H9 (cell line): Measurements from ENCODE around the gene ZNF618. TPM values are rescaled to one million over a fixed set of nuclear protein-coding genes. Genes with fewer than 3 reads are reported as not detected.

Experiments
- DNase-seq: peaks from one replicate; pipeline ENCODE4 v3.0.0-alpha.2; 2017
- H2AFZ ChIP-seq: one replicate; pipeline ENCODE4 v1.6.1; 2013; ENCODE audit warnings: mild to moderate bottlenecking, low read length, control low read depth, moderate library complexity
- H2AK5ac ChIP-seq: 2 replicates; pipeline ENCODE4 v1.6.1; 2013; ENCODE audit warnings: low read length, control low read depth, mixed read lengths; ENCODE audit not compliant: insufficient read length
- H2BK120ac ChIP-seq: one replicate; pipeline ENCODE4 v1.6.1; 2013; ENCODE audit warnings: low read depth, mild to moderate bottlenecking, low read length, control low read depth, inconsistent platforms; ENCODE audit not compliant: poor library complexity, severe bottlenecking
- H2BK12ac ChIP-seq: 2 replicates; pipeline ENCODE4 v1.6.1; 2013; ENCODE audit warnings: low read length, control low read depth, mixed read lengths, low read depth; ENCODE audit not compliant: insufficient read length
- H2BK15ac ChIP-seq: 2 replicates; pipeline ENCODE4 v1.6.1; 2013; ENCODE audit warnings: low read depth, low read length, control low read depth
- H2BK20ac ChIP-seq: one replicate; pipeline ENCODE4 v1.6.1; 2013; ENCODE audit warnings: low read depth, mild to moderate bottlenecking, low read length, control low read depth, inconsistent platforms; ENCODE audit not compliant: poor library complexity, severe bottlenecking
- H2BK5ac ChIP-seq: 2 replicates; pipeline ENCODE4 v1.6.1; 2013; ENCODE audit warnings: low read length, control low read depth, mixed read lengths; ENCODE audit not compliant: insufficient read length
- H3K14ac ChIP-seq: 2 replicates; pipeline ENCODE4 v1.6.1; 2013; ENCODE audit warnings: low read length, control low read depth; ENCODE audit not compliant: insufficient read depth
- H3K18ac ChIP-seq: 2 replicates; pipeline ENCODE4 v1.6.1; 2013; ENCODE audit warnings: low read depth, mild to moderate bottlenecking, mixed read lengths, low read length, control low read depth; ENCODE audit not compliant: insufficient read length
- H3K23ac ChIP-seq: 2 replicates; pipeline ENCODE4 v1.6.1; 2013; ENCODE audit warnings: low read length, control low read depth, mixed read lengths, low read depth; ENCODE audit not compliant: insufficient read length
- H3K23me2 ChIP-seq: 2 replicates; pipeline ENCODE4 v1.6.1; 2013; ENCODE audit warnings: low read depth, mild to moderate bottlenecking, mixed read lengths, low read length, control low read depth; ENCODE audit not compliant: insufficient read length, poor library complexity, severe bottlenecking
- H3K27ac ChIP-seq: 2 replicates; pipeline ENCODE4 v1.5.1; 2013; ENCODE audit warnings: low read length, control low read depth, mixed read lengths, low read depth; ENCODE audit not compliant: insufficient read length
- H3K27me3 ChIP-seq: 2 replicates; pipeline ENCODE4 v1.6.1; 2013; ENCODE audit warnings: low read length, control low read depth, inconsistent platforms; ENCODE audit not compliant: insufficient read depth
- H3K4ac ChIP-seq: 2 replicates; pipeline ENCODE4 v1.6.1; 2013; ENCODE audit warnings: low read depth, mild to moderate bottlenecking, control low read depth, inconsistent platforms, low read length, moderate library complexity
- H3K4me1 ChIP-seq: 2 replicates; pipeline ENCODE4 v1.6.1; 2013; ENCODE audit warnings: low read length, control low read depth, inconsistent platforms; ENCODE audit not compliant: insufficient read depth
- H3K4me2 ChIP-seq: 2 replicates; pipeline ENCODE4 v1.6.1; 2013; ENCODE audit warnings: low read length, control low read depth, mixed read lengths; ENCODE audit not compliant: insufficient read length, insufficient read depth
- H3K56ac ChIP-seq: 2 replicates; pipeline ENCODE4 v1.6.1; 2013; ENCODE audit warnings: low read depth, mild to moderate bottlenecking, mixed read lengths, low read length, control low read depth; ENCODE audit not compliant: insufficient read length
- H3K79me1 ChIP-seq: 2 replicates; pipeline ENCODE4 v1.6.1; 2013; ENCODE audit warnings: low read depth, mild to moderate bottlenecking, moderate library complexity, low read length, control low read depth, inconsistent platforms; ENCODE audit not compliant: insufficient read depth, poor library complexity, severe bottlenecking
- H3K79me2 ChIP-seq: 2 replicates; pipeline ENCODE4 v1.6.1; 2013; ENCODE audit warnings: low read length, control low read depth, inconsistent platforms; ENCODE audit not compliant: insufficient read depth
- H3K9ac ChIP-seq: 2 replicates; pipeline ENCODE4 v1.6.1; 2013; ENCODE audit warnings: low read length, control low read depth, mixed read lengths; ENCODE audit not compliant: insufficient read length; ENCODE audit errors: extremely low read depth
- H3K9me3 ChIP-seq: one replicate; pipeline ENCODE4 v1.6.1; 2013; ENCODE audit warnings: low read depth, low read length, inconsistent platforms; ENCODE audit not compliant: control insufficient read depth
- H3T11ph ChIP-seq: one replicate; pipeline ENCODE4 v1.6.1; 2013; ENCODE audit warnings: mild to moderate bottlenecking, low read length, control low read depth, inconsistent platforms
- H4K20me1 ChIP-seq: one replicate; pipeline ENCODE4 v1.6.1; 2013; ENCODE audit not compliant: control insufficient read depth, insufficient read length, insufficient read depth
- H4K5ac ChIP-seq: 2 replicates; pipeline ENCODE4 v1.6.1; 2013; ENCODE audit warnings: low read depth, mild to moderate bottlenecking, mixed read lengths, low read length, control low read depth; ENCODE audit not compliant: insufficient read length
- H4K8ac ChIP-seq: replicated peaks from 2 replicates; pipeline ENCODE4 v1.6.1; 2013; ENCODE audit warnings: low read length, control low read depth, mixed read lengths, low read depth; ENCODE audit not compliant: insufficient read length
- H4K91ac ChIP-seq: 2 replicates; pipeline ENCODE4 v1.6.1; 2013; ENCODE audit warnings: low read depth, mild to moderate bottlenecking, moderate library complexity, mixed read lengths, low read length, control low read depth; ENCODE audit not compliant: insufficient read length
- H3K27ac Mint-ChIP-seq, 3 experiments: 2 replicates in 2 of 3; 3 replicates in 1 of 3; pipeline ENCODE4 v1.8.0; 2020 to 2021; ENCODE audit warnings: mixed read lengths in 3 of 3, mild to moderate bottlenecking in 1 of 3, moderate library complexity in 1 of 3
- H3K27me3 Mint-ChIP-seq: 2 replicates; pipeline ENCODE4 v1.8.0; 2021; ENCODE audit warnings: low read depth, mild to moderate bottlenecking, moderate library complexity, mixed read lengths
- H3K36me3 Mint-ChIP-seq, 3 experiments: 2 replicates in 2 of 3; 3 replicates in 1 of 3; pipeline ENCODE4 v1.8.0; 2020 to 2021; ENCODE audit warnings: low read depth in 3 of 3, mixed read lengths in 3 of 3; ENCODE audit not compliant: insufficient read depth in 1 of 3
- H3K4me1 Mint-ChIP-seq, 2 experiments: 2 replicates each; pipeline ENCODE4 v1.8.0; 2020; ENCODE audit warnings: mixed read lengths in 2 of 2
- H3K4me3 Mint-ChIP-seq, 2 experiments: 2 replicates in 1 of 2; 3 replicates in 1 of 2; pipeline ENCODE4 v1.8.0; 2020 to 2021; ENCODE audit warnings: mild to moderate bottlenecking in 2 of 2, mixed read lengths in 2 of 2, moderate library complexity in 1 of 2
- H3K9me3 Mint-ChIP-seq, 2 experiments: 2 replicates in 1 of 2; 3 replicates in 1 of 2; pipeline ENCODE4 v1.8.0; 2020; ENCODE audit warnings: mild to moderate bottlenecking in 2 of 2, mixed read lengths in 2 of 2, moderate library complexity in 1 of 2
- CTCF ChIP-seq: fragments of 200-600 bp; sonication (generic); conservative IDR thresholded peaks from 3 replicates; pipeline ENCODE4 v1.8.0; 2021; ENCODE audit warnings: antibody characterized with exemption, mild to moderate bottlenecking
- WGBS: extraction: QIAGEN DNeasy Blood & Tissue Kit; methylation state at CpG from one replicate; pipeline ENCODE4 v1.1.7; 2013; ENCODE audit warnings: missing lambda C conversion rate, low lambda C conversion rate, mixed read lengths; ENCODE audit not compliant: insufficient read length; ENCODE audit errors: extremely low coverage; 5-methylcytosine and 5-hydroxymethylcytosine counted together
- total RNA-seq: library from RNA; stranded (reverse); gene quantifications from 2 replicates; pipeline ENCODE4 v1.2.1, GENCODE V29; 2021

Gene ZNF618
- total RNA-seq, 1 experiment from 2014 or later: 13.6 TPM

GRCh38 chr9:113890704-113891103 is 14.6 kb downstream of the ZNF618 start:
- no peak overlapping the region for H2BK20ac ChIP-seq
- no peak overlapping the region for H3K9ac ChIP-seq
- H4K5ac ChIP-seq: no peak overlapping the region
- WGBS: no CpG with 5 or more reads among the region's 2 CpGs
- H3K27me3 ChIP-seq: no peaks in the 10 kb centered on the region
- no peak overlapping the region for H2BK12ac ChIP-seq
- DNase-seq: no peak
- H3K79me1 ChIP-seq: peaks cover 14% of the 10 kb centered on the region
- no peaks in the 10 kb centered on the region for H3K9me3 ChIP-seq
- H3K4me2 ChIP-seq: no peak overlapping the region
- H2BK15ac ChIP-seq: no peak overlapping the region
- H2AK5ac ChIP-seq: no peak overlapping the region
- TF ChIP-seq CTCF: no peak
- no peak overlapping the region for H3K56ac ChIP-seq
- H3K18ac ChIP-seq: no peak overlapping the region
- H3K14ac ChIP-seq: no peak overlapping the region
- H3K36me3 Mint-ChIP-seq: peaks cover 19 to 25% (median 22%) of the 10 kb centered on the region in 3 experiments
- no peaks in the 10 kb centered on the region for H3K27me3 Mint-ChIP-seq
- no peak overlapping the region for H2BK120ac ChIP-seq
- H2BK5ac ChIP-seq: no peak overlapping the region
- H3T11ph ChIP-seq: no peak overlapping the region
- 0 out of 2 replicates have a peak, but pooled peaks cover 3% of the 10 kb centered on the region for H3K4me1 ChIP-seq
- peaks cover 6% of the 10 kb centered on the region for H3K79me2 ChIP-seq
- peaks cover 7 to 14% of the 10 kb centered on the region in 2 experiments; a peak in 4 of 5 replicates for H3K9me3 Mint-ChIP-seq
- no peak overlapping the region for H3K27ac Mint-ChIP-seq
- peaks cover 18 to 22% of the 10 kb centered on the region in 2 experiments for H3K4me1 Mint-ChIP-seq
- H3K27ac ChIP-seq: no peak overlapping the region
- H3K23ac ChIP-seq: no peak overlapping the region
- H3K4ac ChIP-seq: no peak overlapping the region
- no peaks in the 10 kb centered on the region for H3K23me2 ChIP-seq
- H4K8ac ChIP-seq: no peak overlapping the region
- no peak overlapping the region for H4K91ac ChIP-seq
- H2AFZ ChIP-seq: no peak overlapping the region
- no peak overlapping the region for H3K4me3 Mint-ChIP-seq
- H4K20me1 ChIP-seq: no peaks in the 10 kb centered on the region
